ENCODE data around the gene IL1RAPL1. TPM values are rescaled to one million over a fixed set of nuclear protein-coding genes. Genes with fewer than 3 reads are reported as not detected.

The IL1RAPL1 gene
- total RNA-seq, 2 experiments from 2014 or later, result not detected

DNA sequence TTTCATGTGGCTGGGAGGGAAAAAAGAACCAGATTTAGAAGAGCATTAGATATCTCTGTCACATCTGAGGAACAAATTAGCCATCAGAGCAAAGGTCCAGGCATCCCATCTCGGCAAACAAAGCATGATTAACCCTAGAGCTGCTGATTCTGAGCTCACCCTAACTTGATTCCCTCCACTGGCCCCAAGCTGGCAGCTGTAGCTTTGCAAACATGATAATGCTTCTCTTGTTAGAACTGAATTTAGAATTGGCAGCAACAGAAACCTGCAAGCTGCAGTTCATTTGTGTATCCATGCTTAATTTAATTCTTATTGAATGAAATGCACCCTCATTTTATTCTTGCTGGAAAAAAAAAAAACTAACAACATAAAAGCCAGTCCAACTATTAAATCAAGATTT lies 289.2 kb downstream of the IL1RAPL1 start:
- Mint-ChIP-seq H3K27me3 (no peaks in the 10 kb centered on the region), H3K36me3 (ENCODE audit: low read depth) (no peaks in the 10 kb centered on the region), H3K4me3 (no peak overlapping the region), H3K4me1 (no peaks in the 10 kb centered on the region), H3K27ac (no peak overlapping the region), H3K9me3 (no peaks in the 10 kb centered on the region)
- ChIA-PET POLR2A (no interaction called here), CTCF (no interaction called here)
- no peak for DNase-seq

DNA sequence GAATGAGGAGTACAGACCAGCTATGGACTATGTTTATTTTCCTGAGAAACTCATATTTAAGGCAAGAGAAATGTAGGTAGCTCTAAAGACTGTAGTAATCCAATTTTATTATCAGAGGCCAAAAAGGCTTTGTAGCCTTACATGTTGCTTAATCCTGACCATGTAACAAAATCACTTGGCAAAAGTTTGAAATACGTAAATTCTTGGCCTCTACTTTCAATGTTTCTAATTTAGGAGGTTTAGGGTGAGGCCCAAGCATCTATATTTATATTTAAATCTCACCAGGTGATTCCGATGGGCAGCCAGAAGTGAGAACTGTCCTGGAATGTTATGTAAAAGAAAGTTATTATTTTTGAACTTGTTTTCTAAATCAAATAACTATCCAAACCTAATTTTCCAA lies 289.7 kb downstream of the IL1RAPL1 start:
- Mint-ChIP-seq H3K4me3 (no peak overlapping the region), H3K27ac (no peak overlapping the region), H3K36me3 (ENCODE audit: low read depth) (no peaks in the 10 kb centered on the region), H3K4me1 (no peaks in the 10 kb centered on the region), H3K9me3 (no peaks in the 10 kb centered on the region), H3K27me3 (no peaks in the 10 kb centered on the region)
- DNase-seq, result no peak
- CTCF ChIA-PET, result no interaction called here
- POLR2A ChIA-PET, result no interaction called here

GRCh38 chrX:28880136-28880535 lies 292.9 kb downstream of the IL1RAPL1 start:
- ChIA-PET POLR2A (no interaction called here), CTCF (no interaction called here)
- DNase-seq, result no peak
- H3K4me1 Mint-ChIP-seq, result no peaks in the 10 kb centered on the region
- H3K27me3 Mint-ChIP-seq, result no peaks in the 10 kb centered on the region
- H3K36me3 Mint-ChIP-seq (ENCODE audit: low read depth), result no peaks in the 10 kb centered on the region
- H3K4me3 Mint-ChIP-seq, result no peak overlapping the region
- H3K9me3 Mint-ChIP-seq, result no peaks in the 10 kb centered on the region
- H3K27ac Mint-ChIP-seq, result no peak overlapping the region

GRCh38 chrX:28884823-28885222 lies 297.6 kb downstream of the IL1RAPL1 start:
- no peaks in the 10 kb centered on the region for H3K27me3 Mint-ChIP-seq
- no peak for DNase-seq
- POLR2A ChIA-PET, result no interaction called here
- no peak overlapping the region for H3K4me3 Mint-ChIP-seq
- H3K36me3 Mint-ChIP-seq (ENCODE audit: low read depth), result no peaks in the 10 kb centered on the region
- no peaks in the 10 kb centered on the region for H3K9me3 Mint-ChIP-seq
- H3K4me1 Mint-ChIP-seq, result no peaks in the 10 kb centered on the region
- CTCF ChIA-PET, result no interaction called here
- H3K27ac Mint-ChIP-seq, result no peak overlapping the region

- no peak for DNase-seq
- Mint-ChIP-seq H3K4me3 (no peak overlapping the region), H3K27ac (no peak overlapping the region), H3K9me3 (no peaks in the 10 kb centered on the region), H3K27me3 (no peaks in the 10 kb centered on the region), H3K4me1 (no peaks in the 10 kb centered on the region), H3K36me3 (ENCODE audit: low read depth) (no peaks in the 10 kb centered on the region)
- ChIA-PET POLR2A (no interaction called here), CTCF (no interaction called here)
Observed at GRCh38 chrX:28888416-28888815, 301.2 kb downstream of the IL1RAPL1 start.

- Mint-ChIP-seq H3K9me3 (no peaks in the 10 kb centered on the region), H3K27ac (no peak overlapping the region), H3K4me1 (no peaks in the 10 kb centered on the region), H3K36me3 (ENCODE audit: low read depth) (no peaks in the 10 kb centered on the region), H3K27me3 (no peaks in the 10 kb centered on the region), H3K4me3 (no peak overlapping the region)
- no peak for DNase-seq
- CTCF ChIA-PET, result no interaction called here
- POLR2A ChIA-PET, result no interaction called here
Observed at GRCh38 chrX:28889591-28890090, 302.4 kb downstream of the IL1RAPL1 start.

- H3K9me3 Mint-ChIP-seq, result peaks cover 5% of the 10 kb centered on the region
- H3K4me1 Mint-ChIP-seq, result no peaks in the 10 kb centered on the region
- no peak overlapping the region for H3K27ac Mint-ChIP-seq
- H3K27me3 Mint-ChIP-seq, result no peaks in the 10 kb centered on the region
- DNase-seq, result no peak
- no peak overlapping the region for H3K4me3 Mint-ChIP-seq
- ChIA-PET CTCF (no interaction called here), POLR2A (no interaction called here)
- no peaks in the 10 kb centered on the region for H3K36me3 Mint-ChIP-seq (ENCODE audit: low read depth)
Observed at GRCh38 chrX:28901637-28902036, 314.4 kb downstream of the IL1RAPL1 start.

DNA sequence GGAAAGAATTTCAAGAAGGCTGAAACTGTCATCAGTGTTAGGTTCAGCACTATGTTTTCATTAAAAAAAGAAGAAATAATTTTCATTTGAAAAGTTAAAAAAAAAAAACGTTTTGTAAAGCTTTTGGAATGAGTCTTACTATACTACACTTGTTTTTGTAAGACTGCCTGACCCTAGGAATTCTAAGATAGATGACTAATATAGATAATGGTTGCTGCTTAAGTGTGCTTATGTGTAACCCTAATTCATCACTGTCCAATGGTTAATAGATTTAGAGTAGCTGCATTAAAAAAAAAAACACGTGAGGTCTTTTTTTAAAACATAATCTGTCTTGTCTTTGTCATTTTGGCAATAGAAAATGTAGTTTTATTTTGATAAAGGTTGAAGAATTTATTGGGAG lies 323.2 kb downstream of the IL1RAPL1 start:
- DNase-seq, result no peak
- ChIA-PET POLR2A (no interaction called here), CTCF (no interaction called here)
- H3K27ac Mint-ChIP-seq, result no peak overlapping the region
- no peaks in the 10 kb centered on the region for H3K36me3 Mint-ChIP-seq (ENCODE audit: low read depth)
- no peak overlapping the region for H3K4me3 Mint-ChIP-seq
- H3K4me1 Mint-ChIP-seq, result no peaks in the 10 kb centered on the region
- H3K9me3 Mint-ChIP-seq, result peaks cover 3% of the 10 kb centered on the region
- H3K27me3 Mint-ChIP-seq, result no peaks in the 10 kb centered on the region

DNA sequence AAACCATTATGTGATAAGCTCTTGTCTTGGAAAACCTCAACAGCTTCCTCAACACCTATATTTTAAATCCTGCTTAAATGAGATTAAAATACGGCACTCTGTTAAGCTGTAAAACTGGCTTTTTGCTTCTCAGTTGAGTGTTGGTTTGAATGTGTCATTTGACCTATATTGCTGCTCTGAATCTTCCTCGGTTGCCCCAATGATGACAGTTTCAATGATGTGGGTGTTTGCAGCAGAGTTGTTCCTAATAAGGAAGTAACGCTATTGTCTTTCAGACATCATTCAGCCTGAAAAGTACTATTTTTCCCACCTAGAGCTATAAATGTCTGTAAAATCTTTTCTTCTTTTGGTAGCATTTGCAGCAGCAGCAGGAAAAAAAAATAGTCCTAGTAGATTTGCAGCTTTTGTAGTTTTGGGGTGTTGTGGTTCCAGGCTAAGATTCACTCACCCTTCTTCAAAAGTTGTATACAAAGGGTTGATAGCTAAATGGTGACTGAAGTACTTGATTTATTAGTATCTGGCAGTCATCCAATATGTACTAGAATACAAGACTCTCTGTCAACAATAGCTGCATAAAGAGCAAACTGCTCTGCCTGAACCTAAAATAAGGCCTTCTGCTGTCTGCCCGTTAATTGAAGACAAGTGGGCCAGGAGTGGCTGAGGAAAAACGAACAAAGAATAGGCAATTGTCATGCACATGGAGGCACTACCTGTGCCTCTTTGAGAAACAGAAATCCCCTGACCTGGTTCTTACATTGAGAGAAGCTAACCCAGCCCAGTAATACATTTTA lies 333.1 kb downstream of the IL1RAPL1 start:
- no peaks in the 10 kb centered on the region for H3K4me1 Mint-ChIP-seq
- CTCF ChIA-PET, result no interaction called here
- no peak for DNase-seq
- no peaks in the 10 kb centered on the region for H3K36me3 Mint-ChIP-seq (ENCODE audit: low read depth)
- H3K9me3 Mint-ChIP-seq, result peaks cover 4% of the 10 kb centered on the region
- POLR2A ChIA-PET, result no interaction called here
- H3K4me3 Mint-ChIP-seq, result no peak overlapping the region
- no peak overlapping the region for H3K27ac Mint-ChIP-seq
- no peaks in the 10 kb centered on the region for H3K27me3 Mint-ChIP-seq

GRCh38 chrX:28922106-28922505 lies 334.9 kb downstream of the IL1RAPL1 start:
- CTCF ChIA-PET, result no interaction called here
- no peak for DNase-seq
- Mint-ChIP-seq H3K4me1 (no peaks in the 10 kb centered on the region), H3K27me3 (no peaks in the 10 kb centered on the region), H3K9me3 (peaks cover 7% of the 10 kb centered on the region), H3K27ac (no peak overlapping the region), H3K36me3 (ENCODE audit: low read depth) (no peaks in the 10 kb centered on the region), H3K4me3 (no peak overlapping the region)
- POLR2A ChIA-PET, result no interaction called here

- no peak overlapping the region for H3K4me3 Mint-ChIP-seq
- no peak for DNase-seq
- H3K9me3 Mint-ChIP-seq, result peaks cover 4% of the 10 kb centered on the region
- no peaks in the 10 kb centered on the region for H3K4me1 Mint-ChIP-seq
- no peaks in the 10 kb centered on the region for H3K27me3 Mint-ChIP-seq
- H3K27ac Mint-ChIP-seq, result no peak overlapping the region
- ChIA-PET POLR2A (no interaction called here), CTCF (no interaction called here)
- no peaks in the 10 kb centered on the region for H3K36me3 Mint-ChIP-seq (ENCODE audit: low read depth)
Observed at GRCh38 chrX:28946846-28947245, 359.6 kb downstream of the IL1RAPL1 start.

DNA sequence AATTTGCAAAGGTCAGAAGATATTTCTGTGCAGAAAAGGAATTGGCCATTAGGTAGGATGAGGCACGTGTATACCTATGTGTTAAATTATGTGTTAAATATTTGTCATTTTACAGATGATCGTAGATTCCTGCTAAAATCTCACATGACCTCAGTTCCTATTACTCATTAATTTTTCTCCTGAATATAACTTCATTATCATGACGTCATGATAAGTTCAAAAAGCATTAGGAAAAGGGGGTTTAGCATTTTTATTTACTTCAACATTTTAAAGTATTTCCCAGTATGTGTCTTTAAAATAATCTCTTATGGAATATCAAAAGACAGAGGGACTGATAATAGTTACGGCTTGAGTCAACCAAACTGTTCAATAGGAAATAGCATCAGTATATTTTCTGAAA lies 372.8 kb downstream of the IL1RAPL1 start:
- no peaks in the 10 kb centered on the region for H3K4me1 Mint-ChIP-seq
- POLR2A ChIA-PET, result no interaction called here
- no peaks in the 10 kb centered on the region for H3K36me3 Mint-ChIP-seq (ENCODE audit: low read depth)
- peaks cover 4% of the 10 kb centered on the region for H3K9me3 Mint-ChIP-seq
- H3K27me3 Mint-ChIP-seq, result no peaks in the 10 kb centered on the region
- no peak overlapping the region for H3K27ac Mint-ChIP-seq
- no peak overlapping the region for H3K4me3 Mint-ChIP-seq
- CTCF ChIA-PET, result no interaction called here
- no peak for DNase-seq

DNA sequence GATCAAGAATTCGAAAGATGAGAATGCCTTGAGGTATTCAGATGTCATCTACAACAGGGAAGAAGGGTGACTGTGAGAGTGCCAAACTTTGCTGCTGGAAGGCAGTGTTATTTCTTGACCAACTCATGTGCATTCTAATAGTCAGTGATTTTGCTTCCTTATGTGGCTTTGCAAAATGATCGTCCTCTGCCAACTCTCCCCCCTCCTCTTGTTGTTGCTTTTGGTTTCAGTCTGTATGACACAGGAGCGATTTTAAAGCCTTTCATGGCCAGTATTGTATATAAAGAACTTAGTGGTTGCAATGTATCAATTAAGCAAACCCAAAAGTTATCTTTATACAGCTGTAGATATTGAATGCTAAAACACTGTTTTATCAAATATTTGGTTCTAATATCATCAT lies 379.1 kb downstream of the IL1RAPL1 start:
- no peak overlapping the region for H3K27ac Mint-ChIP-seq
- no peaks in the 10 kb centered on the region for H3K9me3 Mint-ChIP-seq
- no peak for DNase-seq
- no peaks in the 10 kb centered on the region for H3K27me3 Mint-ChIP-seq
- POLR2A ChIA-PET, result no interaction called here
- CTCF ChIA-PET, result no interaction called here
- no peaks in the 10 kb centered on the region for H3K4me1 Mint-ChIP-seq
- H3K36me3 Mint-ChIP-seq (ENCODE audit: low read depth), result no peaks in the 10 kb centered on the region
- no peak overlapping the region for H3K4me3 Mint-ChIP-seq

DNA sequence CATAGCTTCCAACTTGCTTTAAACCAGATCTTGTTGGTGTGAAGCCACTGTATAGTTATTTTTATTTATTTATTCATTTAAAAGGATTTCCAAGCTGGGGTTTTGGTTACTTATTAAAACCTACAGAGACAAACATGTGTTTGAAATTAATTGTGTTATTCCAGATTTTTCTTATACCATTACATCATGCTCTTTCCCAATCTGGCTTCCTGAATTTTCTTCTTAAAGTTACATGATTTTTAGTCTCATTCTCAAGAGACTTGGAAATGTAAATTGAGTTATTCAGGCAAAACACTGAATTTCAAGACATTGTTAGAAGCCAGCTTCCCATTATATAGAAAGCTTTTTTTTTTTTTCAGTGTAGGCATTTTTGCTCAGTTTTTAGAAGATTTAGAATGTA lies 381.9 kb downstream of the IL1RAPL1 start:
- Mint-ChIP-seq H3K9me3 (peaks cover 5% of the 10 kb centered on the region), H3K27me3 (no peaks in the 10 kb centered on the region), H3K27ac (no peak overlapping the region), H3K4me3 (no peak overlapping the region), H3K4me1 (no peaks in the 10 kb centered on the region), H3K36me3 (ENCODE audit: low read depth) (no peaks in the 10 kb centered on the region)
- no peak for DNase-seq
- POLR2A ChIA-PET, result no interaction called here
- CTCF ChIA-PET, result no interaction called here
